ENCODE measurements around the gene TSPAN10. TPM values are rescaled to one million over a fixed set of nuclear protein-coding genes. Genes with fewer than 3 reads are reported as not detected.
A peak's percentile ranks its signal among the peaks of the same experiment; 100 is the strongest.
"Not testable (repeated sequence)": the region's sequence is repeated elsewhere in the genome, so short reads cannot be mapped to it uniquely, and the experiment has no call there.

TSPAN10 gene
- total RNA-seq, 4 donors from 2014 or later = 0.32 to 0.92 TPM; not detected in 2

DNA sequence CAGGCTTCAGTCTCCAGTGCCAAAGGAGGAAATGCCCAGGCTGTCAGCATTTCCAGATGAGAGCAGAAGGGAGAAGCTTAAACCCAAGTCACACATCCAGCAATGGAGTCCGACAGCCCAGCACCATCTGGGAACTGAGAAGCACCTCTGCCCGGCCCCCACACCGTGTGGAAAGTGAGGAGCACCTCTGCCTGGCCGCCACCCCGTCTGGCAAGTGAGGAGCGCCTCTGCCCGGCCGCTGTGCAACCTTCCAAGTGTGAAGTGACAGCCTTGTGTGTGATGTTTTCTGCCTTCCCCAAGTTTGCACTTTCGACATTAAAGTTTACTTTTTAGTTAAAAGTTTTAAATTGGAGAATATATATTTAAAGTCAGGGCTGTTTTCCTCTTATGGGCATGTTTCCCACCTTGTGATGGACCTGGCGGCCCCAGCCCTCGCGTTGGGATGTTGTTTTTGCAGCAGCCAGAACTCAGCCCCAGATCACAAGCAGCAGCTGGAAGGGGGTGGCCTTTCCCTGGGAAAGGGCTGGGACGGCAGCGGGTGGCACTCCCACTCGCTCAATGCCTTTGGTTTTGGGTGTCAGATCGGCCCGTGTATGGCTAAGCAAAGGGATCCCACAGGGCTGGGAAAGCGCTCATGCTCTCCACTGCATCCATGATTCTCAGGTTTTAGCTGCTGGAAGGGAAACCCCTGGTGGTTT, 36.7 kb downstream of the TSPAN10 start:
- Histone ChIP-seq H3K36me3 (peaks cover 27 to 61% (median 59%) of the 10 kb centered on the region in 4 donors), H3K27me3 (no peaks in the 10 kb centered on the region), H3K9me3 (no peaks in the 10 kb centered on the region), H3K4me3 (no peak overlapping the region), H3K27ac (replicated peaks in 1 of 4) (no peak overlapping the region), H3K4me1 (peaks cover 3 to 10% (median 5%) of the 10 kb centered on the region in 4 donors)
- intact Hi-C loops (cut with DNase I) = no loop called here
- TF ChIP-seq, protein P1, sequence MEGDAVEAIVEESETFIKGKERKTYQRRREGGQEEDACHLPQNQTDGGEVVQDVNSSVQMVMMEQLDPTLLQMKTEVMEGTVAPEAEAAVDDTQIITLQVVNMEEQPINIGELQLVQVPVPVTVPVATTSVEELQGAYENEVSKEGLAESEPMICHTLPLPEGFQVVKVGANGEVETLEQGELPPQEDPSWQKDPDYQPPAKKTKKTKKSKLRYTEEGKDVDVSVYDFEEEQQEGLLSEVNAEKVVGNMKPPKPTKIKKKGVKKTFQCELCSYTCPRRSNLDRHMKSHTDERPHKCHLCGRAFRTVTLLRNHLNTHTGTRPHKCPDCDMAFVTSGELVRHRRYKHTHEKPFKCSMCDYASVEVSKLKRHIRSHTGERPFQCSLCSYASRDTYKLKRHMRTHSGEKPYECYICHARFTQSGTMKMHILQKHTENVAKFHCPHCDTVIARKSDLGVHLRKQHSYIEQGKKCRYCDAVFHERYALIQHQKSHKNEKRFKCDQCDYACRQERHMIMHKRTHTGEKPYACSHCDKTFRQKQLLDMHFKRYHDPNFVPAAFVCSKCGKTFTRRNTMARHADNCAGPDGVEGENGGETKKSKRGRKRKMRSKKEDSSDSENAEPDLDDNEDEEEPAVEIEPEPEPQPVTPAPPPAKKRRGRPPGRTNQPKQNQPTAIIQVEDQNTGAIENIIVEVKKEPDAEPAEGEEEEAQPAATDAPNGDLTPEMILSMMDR (IDR thresholded peaks at IDR 0.05) = no peak
- no peak for TF ChIP-seq EP300 (IDR thresholded peaks at IDR 0.05)
- no peak for TF ChIP-seq POLR2A (IDR thresholded peaks at IDR 0.05; ENCODE audit: low read depth)
- no peak for TF ChIP-seq POLR2AphosphoS5 (IDR thresholded peaks at IDR 0.05)
- no peak for DNase-seq (ENCODE audit: extremely low spot score)
- WGBS = 80% methylated on average over 17 of the region's 18 CpGs

DNA sequence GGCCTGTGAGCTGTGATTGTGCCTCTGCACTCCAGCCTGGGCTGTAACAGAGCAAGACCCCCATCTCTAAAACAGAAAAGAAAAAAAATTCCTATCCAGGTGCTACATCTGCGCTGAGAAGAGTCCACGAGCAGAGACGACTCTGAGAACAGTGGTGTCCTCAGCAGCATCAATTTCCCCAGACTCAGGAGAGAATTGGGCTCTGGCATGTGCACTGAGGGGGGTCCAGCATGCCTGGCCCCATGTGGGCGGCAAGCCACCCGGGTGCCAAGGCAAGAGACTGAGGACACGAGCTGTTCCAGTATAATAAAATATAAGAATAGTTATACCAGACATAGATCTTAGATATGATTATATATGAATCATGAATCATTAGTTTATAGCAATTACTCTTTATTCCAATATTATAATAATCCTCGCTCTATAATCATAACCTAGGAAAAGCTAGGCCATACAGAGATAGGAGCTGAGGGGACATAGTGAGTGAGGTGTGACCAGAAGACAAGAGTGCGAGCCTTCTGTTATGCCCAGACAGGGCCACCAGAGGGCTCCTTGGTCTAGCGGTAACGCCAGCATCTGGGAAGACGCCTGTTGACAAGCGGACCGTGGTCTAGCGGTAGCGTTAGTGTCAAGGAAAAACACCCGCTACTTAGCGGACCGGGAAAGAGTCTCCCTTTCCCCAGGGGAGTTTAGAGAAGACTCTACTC, 38.7 kb downstream of the TSPAN10 start:
- TF ChIP-seq POLR2AphosphoS5 (IDR thresholded peaks at IDR 0.05) = peak in 1 of 2 donors; percentile 6
- TF ChIP-seq, protein P1 (IDR thresholded peaks at IDR 0.05) = peak; percentile 43 to 70 (median 69)
- WGBS = 40% methylated on average over 18 of the region's 18 CpGs
- H3K27me3 ChIP-seq = not testable (repeated sequence)

DNA sequence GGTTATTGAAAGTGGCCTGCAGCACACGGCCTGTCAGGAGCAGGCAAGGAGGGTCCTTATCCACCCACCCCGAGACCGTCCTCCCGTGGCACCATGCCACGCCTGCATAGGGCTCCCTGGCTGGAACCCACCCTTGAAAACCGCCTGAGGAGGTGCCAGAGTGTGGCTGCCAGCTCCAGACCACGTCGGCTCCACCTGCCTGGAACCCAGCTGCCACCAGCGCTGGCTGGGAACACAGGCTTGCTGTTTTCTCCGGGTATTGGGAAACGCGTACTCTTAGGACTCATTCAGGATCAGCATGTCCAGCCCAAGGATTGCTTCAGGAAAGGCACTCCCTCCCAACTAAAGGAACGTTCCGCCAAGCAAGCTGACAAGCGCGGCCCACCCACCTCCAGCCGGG, 39.9 kb downstream of the TSPAN10 start:
- Histone ChIP-seq H3K27me3 (no peaks in the 10 kb centered on the region), H3K4me3 (no peak overlapping the region), H3K4me1 (peaks cover 7 to 13% (median 9%) of the 10 kb centered on the region in 4 donors), H3K27ac (replicated peaks in 1 of 4) (no peak overlapping the region), H3K36me3 (peaks cover 22 to 48% (median 36%) of the 10 kb centered on the region in 4 donors), H3K9me3 (no peaks in the 10 kb centered on the region)
- TF ChIP-seq EP300 (IDR thresholded peaks at IDR 0.05) = no peak
- TF ChIP-seq, protein P1 (IDR thresholded peaks at IDR 0.05) = no peak
- TF ChIP-seq POLR2A (IDR thresholded peaks at IDR 0.05; ENCODE audit: low read depth) = no peak
- TF ChIP-seq POLR2AphosphoS5 (IDR thresholded peaks at IDR 0.05) = no peak
- intact Hi-C loops (cut with DNase I) = no loop called here
- no peak for DNase-seq (ENCODE audit: extremely low spot score)
- 90% methylated on average over 16 of the region's 17 CpGs for WGBS

More for the DNA sequence above, 38.7 kb downstream of the TSPAN10 start:
- H3K4me1 ChIP-seq; intact Hi-C loops (cut with DNase I); H3K27ac ChIP-seq (replicated peaks in 1 of 4); H3K4me3 ChIP-seq; H3K9me3 ChIP-seq; DNase-seq (ENCODE audit: extremely low spot score): not testable (repeated sequence)
- peaks cover 27 to 48% (median 41%) of the 10 kb centered on the region in 4 donors for H3K36me3 ChIP-seq

DNA sequence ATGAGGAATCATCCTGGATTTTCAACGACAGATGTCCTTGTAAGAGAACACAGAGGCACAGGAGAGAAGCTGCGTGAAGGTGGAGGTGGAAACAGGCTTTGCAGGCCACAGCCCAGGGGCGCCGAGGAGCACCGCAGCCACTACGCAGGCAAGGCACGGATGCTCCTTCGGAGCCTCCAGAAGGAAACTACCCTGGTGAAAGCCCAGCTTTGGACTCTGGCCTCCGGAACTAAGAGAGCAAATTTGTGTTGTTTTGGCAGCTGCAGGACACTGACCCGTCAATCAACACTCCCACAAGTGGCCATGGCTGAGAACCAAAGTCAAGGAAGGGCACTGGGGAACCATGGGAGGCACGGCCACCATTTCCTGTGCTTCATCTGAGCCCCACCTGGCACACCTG, 43.2 kb downstream of the TSPAN10 start:
- no peaks in the 10 kb centered on the region for H3K27me3 ChIP-seq
- WGBS = 83% methylated on average over 10 of the region's 11 CpGs
- no peaks in the 10 kb centered on the region for H3K9me3 ChIP-seq
- intact Hi-C loops (cut with DNase I) = no loop called here
- TF ChIP-seq POLR2A (IDR thresholded peaks at IDR 0.05; ENCODE audit: low read depth) = no peak
- H3K4me3 ChIP-seq = no peak overlapping the region
- no peak overlapping the region for H3K27ac ChIP-seq (replicated peaks in 1 of 4)
- H3K4me1 ChIP-seq = peaks cover 23 to 37% (median 31%) of the 10 kb centered on the region in 4 donors
- DNase-seq (ENCODE audit: extremely low spot score) = no peak
- H3K36me3 ChIP-seq = peaks cover 0 to 21% (median 10%) of the 10 kb centered on the region in 4 donors

DNA sequence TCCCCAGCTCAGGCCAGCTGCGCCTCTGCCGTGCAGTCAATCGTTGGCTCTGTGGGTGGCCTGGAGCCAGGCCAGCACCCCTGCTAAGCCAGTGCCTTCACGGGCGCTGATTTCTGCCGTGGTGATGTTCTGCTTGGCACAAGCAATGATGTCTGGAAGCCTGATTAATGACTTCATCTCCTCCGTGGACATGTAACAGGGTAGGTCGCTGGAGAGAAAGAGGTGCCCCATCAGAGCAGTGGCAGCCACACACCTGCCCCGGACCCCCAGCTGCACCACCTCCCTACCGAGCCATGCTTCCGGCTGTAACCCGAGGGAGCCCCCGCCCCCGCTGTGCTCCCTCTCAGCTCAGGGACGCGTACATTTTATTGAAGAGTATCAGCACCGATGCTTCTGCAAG, 44.7 kb downstream of the TSPAN10 start:
- Histone ChIP-seq H3K27me3 (no peaks in the 10 kb centered on the region), H3K36me3 (peaks cover 6 to 34% (median 21%) of the 10 kb centered on the region in 4 donors), H3K27ac (replicated peaks in 1 of 4) (no peak overlapping the region), H3K4me1 (peaks cover 26 to 45% (median 39%) of the 10 kb centered on the region in 4 donors), H3K9me3 (no peaks in the 10 kb centered on the region), H3K4me3 (no peak overlapping the region)
- intact Hi-C loops (cut with DNase I) = no loop called here
- 80% methylated on average over 15 of the region's 17 CpGs for WGBS
- no peak for DNase-seq (ENCODE audit: extremely low spot score)
- TF ChIP-seq POLR2AphosphoS5 (IDR thresholded peaks at IDR 0.05) (no peak), EP300 (IDR thresholded peaks at IDR 0.05) (no peak), POLR2A (IDR thresholded peaks at IDR 0.05; ENCODE audit: low read depth) (no peak)
- TF ChIP-seq, protein P1 (IDR thresholded peaks at IDR 0.05) = no peak
